Astrocyte (in vitro differentiated cells and primary cell): ENCODE data around the gene PRDM11.

Source experiments
- CTCF ChIP-seq: IDR thresholded peaks from 2 replicates; pipeline ENCODE4 v1.5.1; 2011; ENCODE audit warnings: low read depth, mild to moderate bottlenecking, inconsistent platforms, low read length, moderate library complexity; ENCODE audit not compliant: insufficient read depth
- EZH2 ChIP-seq: IDR thresholded peaks from 2 replicates; pipeline ENCODE4 v1.6.1; 2012; ENCODE audit warnings: mild to moderate bottlenecking, low read length, inconsistent platforms; ENCODE audit not compliant: insufficient read depth

- TF ChIP-seq CTCF, result no peak
- TF ChIP-seq EZH2, result no peak
Observed at GRCh38 chr11:45245218-45246045, 99.0 kb downstream of the PRDM11 start.
